Inflammatory macrophage treated with lipopolysaccharide for 4 hours (primary cell): Measurements from ENCODE around the gene SERPINA3.
"Not testable (repeated sequence)": the region's sequence is repeated elsewhere in the genome, so short reads cannot be mapped to it uniquely, and the experiment has no call there.

Source experiments
- DNase-seq: peaks from one replicate; pipeline ENCODE4 v3.0.0-alpha.2; 2020

The SERPINA3 gene

GRCh38 chr14:94612174-94612573 is at the start of gene SERPINA3:
SERPINA3 (plus strand) TSS chr14:94612391; CDS start chr14:94614442, 2,051 bp downstream.
- no peak for DNase-seq

GRCh38 chr14:94562941-94563883 is 49.0 kb upstream of the SERPINA3 start:
- DNase-seq, result no peak

GRCh38 chr14:94564381-94564780 is 47.8 kb upstream of the SERPINA3 start:
- no peak for DNase-seq

GRCh38 chr14:94568186-94568585 is 44.0 kb upstream of the SERPINA3 start:
- no peak for DNase-seq

- DNase-seq, result no peak
Observed at GRCh38 chr14:94569381-94570001, 42.7 kb upstream of the SERPINA3 start.

- DNase-seq, result no peak
Observed at GRCh38 chr14:94570002-94570400, 42.2 kb upstream of the SERPINA3 start.

GRCh38 chr14:94570440-94570839 is 41.8 kb upstream of the SERPINA3 start:
- DNase-seq, result no peak

- DNase-seq, result no peak
Observed at GRCh38 chr14:94571395-94571794, 40.8 kb upstream of the SERPINA3 start.

- no peak for DNase-seq
Observed at GRCh38 chr14:94571950-94572349, 40.2 kb upstream of the SERPINA3 start.

GRCh38 chr14:94572637-94573303 is 39.4 kb upstream of the SERPINA3 start:
- DNase-seq, result no peak

GRCh38 chr14:94573475-94574277 is 38.5 kb upstream of the SERPINA3 start:
- no peak for DNase-seq

GRCh38 chr14:94574336-94574735 is 37.9 kb upstream of the SERPINA3 start:
- no peak for DNase-seq

- DNase-seq, result no peak
Observed at GRCh38 chr14:94575730-94576585, 36.2 kb upstream of the SERPINA3 start.

GRCh38 chr14:94577472-94577871 is 34.7 kb upstream of the SERPINA3 start:
- not testable (repeated sequence) for DNase-seq

- DNase-seq, result no peak
Observed at GRCh38 chr14:94578712-94579111, 33.5 kb upstream of the SERPINA3 start.

- no peak for DNase-seq
Observed at GRCh38 chr14:94581127-94581999, 30.8 kb upstream of the SERPINA3 start, which contains the start of gene SERPINA5. SERPINA5 (plus strand) TSS chr14:94581426; CDS start chr14:94587363, 5,937 bp downstream.

- no peak for DNase-seq
Observed at GRCh38 chr14:94582199-94582750, 29.9 kb upstream of the SERPINA3 start.

GRCh38 chr14:94582851-94583250 is 29.3 kb upstream of the SERPINA3 start:
- no peak for DNase-seq

- no peak for DNase-seq
Observed at GRCh38 chr14:94583557-94583956, 28.6 kb upstream of the SERPINA3 start.

- DNase-seq, result no peak
Observed at GRCh38 chr14:94584591-94585280, 27.5 kb upstream of the SERPINA3 start.
